ENCODE data around the gene CEP89. TPM values are rescaled to one million over a fixed set of nuclear protein-coding genes. Genes with fewer than 3 reads are reported as not detected.

The CEP89 gene
- total RNA-seq, 4 donors from 2014 or later: 11.7 to 22.5 (median 17.5) TPM

- no peak for DNase-seq (ENCODE audit: low spot score in 2 of 2)
- no peak overlapping the region for H3K4me3 ChIP-seq
- H3K27ac ChIP-seq: no peak overlapping the region
- TF ChIP-seq POLR2AphosphoS5 (IDR thresholded peaks at IDR 0.05): no peak
- no peak for TF ChIP-seq EP300 (IDR thresholded peaks at IDR 0.05)
- TF ChIP-seq, protein P1, sequence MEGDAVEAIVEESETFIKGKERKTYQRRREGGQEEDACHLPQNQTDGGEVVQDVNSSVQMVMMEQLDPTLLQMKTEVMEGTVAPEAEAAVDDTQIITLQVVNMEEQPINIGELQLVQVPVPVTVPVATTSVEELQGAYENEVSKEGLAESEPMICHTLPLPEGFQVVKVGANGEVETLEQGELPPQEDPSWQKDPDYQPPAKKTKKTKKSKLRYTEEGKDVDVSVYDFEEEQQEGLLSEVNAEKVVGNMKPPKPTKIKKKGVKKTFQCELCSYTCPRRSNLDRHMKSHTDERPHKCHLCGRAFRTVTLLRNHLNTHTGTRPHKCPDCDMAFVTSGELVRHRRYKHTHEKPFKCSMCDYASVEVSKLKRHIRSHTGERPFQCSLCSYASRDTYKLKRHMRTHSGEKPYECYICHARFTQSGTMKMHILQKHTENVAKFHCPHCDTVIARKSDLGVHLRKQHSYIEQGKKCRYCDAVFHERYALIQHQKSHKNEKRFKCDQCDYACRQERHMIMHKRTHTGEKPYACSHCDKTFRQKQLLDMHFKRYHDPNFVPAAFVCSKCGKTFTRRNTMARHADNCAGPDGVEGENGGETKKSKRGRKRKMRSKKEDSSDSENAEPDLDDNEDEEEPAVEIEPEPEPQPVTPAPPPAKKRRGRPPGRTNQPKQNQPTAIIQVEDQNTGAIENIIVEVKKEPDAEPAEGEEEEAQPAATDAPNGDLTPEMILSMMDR (IDR thresholded peaks at IDR 0.05): no peak
- no peak for TF ChIP-seq POLR2A (IDR thresholded peaks at IDR 0.05)
- WGBS: 64% methylated on average over 6 of the region's 7 CpGs
- no peaks in the 10 kb centered on the region for H3K9me3 ChIP-seq
- H3K27me3 ChIP-seq: no peaks in the 10 kb centered on the region
- no peaks in the 10 kb centered on the region for H3K4me1 ChIP-seq
- H3K36me3 ChIP-seq: peaks cover 24% of the 10 kb centered on the region
These were observed 96.3 kb downstream of the CEP89 start for GRCh38 chr19:32875428-32875827.

DNA sequence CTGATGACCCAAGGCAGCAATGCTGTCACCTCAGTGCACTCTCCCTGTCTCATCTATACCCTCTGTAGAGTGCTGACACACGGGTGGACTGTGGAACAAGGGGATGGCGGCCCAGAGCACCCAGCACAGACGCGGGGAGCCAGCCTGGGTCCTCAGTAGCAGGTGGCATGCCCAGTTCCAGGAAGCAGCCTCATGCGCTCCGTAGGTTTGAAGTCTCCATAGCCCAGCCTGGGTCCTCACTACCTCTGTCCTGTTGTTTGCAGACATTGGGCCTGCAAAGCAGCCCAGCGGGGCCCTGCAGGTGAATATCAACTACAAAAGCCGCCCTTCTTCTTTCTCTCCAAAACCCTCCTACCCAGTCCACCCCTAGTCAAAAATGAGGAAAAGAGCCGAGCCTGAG is 97.2 kb downstream of the CEP89 start:
- 92% methylated on average over 7 of the region's 9 CpGs for WGBS
- DNase-seq (ENCODE audit: low spot score in 2 of 2): no peak
- no peak overlapping the region for H3K4me3 ChIP-seq

DNA sequence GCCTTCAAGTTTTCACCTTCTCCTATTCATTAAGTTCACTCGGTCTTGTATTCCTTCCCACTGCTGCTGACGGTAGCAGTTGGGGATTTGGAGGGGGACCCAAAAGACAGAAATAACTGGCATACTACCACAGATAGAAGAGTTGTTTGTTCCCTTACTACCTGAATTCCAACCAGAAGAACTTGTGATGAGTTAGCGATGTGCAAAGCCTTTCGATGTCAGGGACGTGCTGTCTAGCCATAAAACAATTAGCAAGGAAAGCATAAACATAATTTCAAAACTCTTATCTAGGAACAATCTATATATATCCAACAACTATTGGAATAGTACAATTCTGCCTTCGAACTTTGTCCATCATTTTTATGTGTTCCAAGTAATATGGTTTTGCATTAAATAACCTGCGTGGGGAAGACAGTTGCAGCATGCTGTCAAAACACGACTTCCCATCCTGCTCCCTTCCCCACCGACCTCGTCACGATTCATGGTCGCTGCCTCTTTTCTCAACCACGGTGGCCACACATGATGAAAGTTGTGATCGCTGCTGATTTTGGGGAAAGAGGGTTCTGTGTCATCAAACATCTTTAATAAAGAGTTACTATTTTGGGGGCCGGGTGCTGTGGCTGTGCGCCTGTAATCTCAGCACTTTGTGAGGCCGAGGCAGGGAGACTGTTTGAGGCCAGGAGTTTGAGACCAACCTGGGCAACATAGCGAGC is 98.4 kb downstream of the CEP89 start:
- no peaks in the 10 kb centered on the region for H3K4me1 ChIP-seq
- TF ChIP-seq POLR2A (IDR thresholded peaks at IDR 0.05) (no peak), POLR2AphosphoS5 (IDR thresholded peaks at IDR 0.05) (no peak), EP300 (IDR thresholded peaks at IDR 0.05) (no peak)
- TF ChIP-seq, protein P1 (IDR thresholded peaks at IDR 0.05): no peak

More for the DNA sequence above, 97.2 kb downstream of the CEP89 start:
- Histone ChIP-seq H3K9me3 (no peaks in the 10 kb centered on the region), H3K36me3 (peaks cover 21% of the 10 kb centered on the region), H3K4me1 (no peaks in the 10 kb centered on the region), H3K27ac (no peak overlapping the region), H3K27me3 (no peaks in the 10 kb centered on the region)
- TF ChIP-seq POLR2A (IDR thresholded peaks at IDR 0.05) (no peak), EP300 (IDR thresholded peaks at IDR 0.05) (no peak), POLR2AphosphoS5 (IDR thresholded peaks at IDR 0.05) (no peak)
- TF ChIP-seq, protein P1 (IDR thresholded peaks at IDR 0.05): no peak

GRCh38 chr19:32872391-32872790 is 99.4 kb downstream of the CEP89 start:
- 84% methylated on average over 3 of the region's 3 CpGs for WGBS
- Histone ChIP-seq H3K27me3 (no peaks in the 10 kb centered on the region), H3K4me1 (no peaks in the 10 kb centered on the region), H3K9me3 (no peaks in the 10 kb centered on the region), H3K27ac (no peak overlapping the region), H3K4me3 (no peak overlapping the region), H3K36me3 (peaks cover 1% of the 10 kb centered on the region)
- DNase-seq (ENCODE audit: low spot score in 2 of 2): no peak
- TF ChIP-seq POLR2AphosphoS5 (IDR thresholded peaks at IDR 0.05) (no peak), EP300 (IDR thresholded peaks at IDR 0.05) (no peak), POLR2A (IDR thresholded peaks at IDR 0.05) (no peak)
- TF ChIP-seq, protein P1 (IDR thresholded peaks at IDR 0.05): no peak

More for the DNA sequence above, 98.4 kb downstream of the CEP89 start:
- H3K27ac ChIP-seq: no peak overlapping the region
- H3K27me3 ChIP-seq: no peaks in the 10 kb centered on the region
- no peak overlapping the region for H3K4me3 ChIP-seq
- H3K36me3 ChIP-seq: peaks cover 9% of the 10 kb centered on the region
- H3K9me3 ChIP-seq: no peaks in the 10 kb centered on the region
- WGBS: 82% methylated on average over 18 of the region's 18 CpGs
- no peak for DNase-seq (ENCODE audit: low spot score in 2 of 2)

GRCh38 chr19:32870981-32871451 is 100.7 kb downstream of the CEP89 start:
- TF ChIP-seq POLR2A (IDR thresholded peaks at IDR 0.05): no peak
- TF ChIP-seq, protein P1 (IDR thresholded peaks at IDR 0.05): no peak
- no peak for TF ChIP-seq POLR2AphosphoS5 (IDR thresholded peaks at IDR 0.05)
- TF ChIP-seq EP300 (IDR thresholded peaks at IDR 0.05): no peak
- no peak overlapping the region for H3K4me3 ChIP-seq
- no peaks in the 10 kb centered on the region for H3K27me3 ChIP-seq
- 82% methylated on average over 9 of the region's 12 CpGs for WGBS
- H3K27ac ChIP-seq: no peak overlapping the region
- no peak for DNase-seq (ENCODE audit: low spot score in 2 of 2)
- H3K9me3 ChIP-seq: no peaks in the 10 kb centered on the region
- H3K4me1 ChIP-seq: no peaks in the 10 kb centered on the region
- H3K36me3 ChIP-seq: no peaks in the 10 kb centered on the region
